Astrocyte of the cerebellum (primary cell): ENCODE data around the gene CLMN.

ENCODE experiments used
- DNase-seq: peaks from one replicate; pipeline ENCODE4 v3.0.0-alpha.2; 2011; ENCODE audit warnings: low read depth
- H3K4me3 ChIP-seq: 2 replicates; pipeline ENCODE4 v1.5.1; 2011; ENCODE audit warnings: mild to moderate bottlenecking, low read depth, low read length, moderate library complexity
- in situ Hi-C: cut with HindIII; loops from 2 replicates; pipeline ENCODE4 v1.10.0; 2017; ENCODE audit warnings: low sequenced_read_pairs
- TF ChIP-seq, protein P1 (sequence below): IDR thresholded peaks from 2 replicates; pipeline ENCODE4 v1.5.1; 2012; ENCODE audit warnings: low read length, low read depth, moderate library complexity, mild to moderate bottlenecking; ENCODE audit errors: missing control alignments

Gene CLMN

DNA sequence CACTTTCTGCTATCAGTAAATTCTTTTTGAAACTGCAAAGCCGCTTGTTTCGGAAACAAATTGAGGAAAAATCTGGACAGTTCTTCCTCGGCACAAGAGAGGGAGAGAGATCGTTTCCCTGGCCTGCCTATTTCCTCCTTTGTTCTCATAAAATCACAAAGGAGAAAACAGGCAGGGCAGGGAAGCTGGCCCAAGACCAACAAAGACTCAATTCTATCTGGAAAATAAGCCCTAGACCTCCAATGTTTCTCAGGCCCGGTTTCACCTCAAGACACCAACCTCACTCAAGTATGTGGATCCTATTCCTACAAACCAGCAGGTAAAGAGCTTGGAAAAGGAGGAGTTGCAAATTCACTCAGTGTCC lies 181.9 kb downstream of the CLMN start:
- TF ChIP-seq, protein P1, sequence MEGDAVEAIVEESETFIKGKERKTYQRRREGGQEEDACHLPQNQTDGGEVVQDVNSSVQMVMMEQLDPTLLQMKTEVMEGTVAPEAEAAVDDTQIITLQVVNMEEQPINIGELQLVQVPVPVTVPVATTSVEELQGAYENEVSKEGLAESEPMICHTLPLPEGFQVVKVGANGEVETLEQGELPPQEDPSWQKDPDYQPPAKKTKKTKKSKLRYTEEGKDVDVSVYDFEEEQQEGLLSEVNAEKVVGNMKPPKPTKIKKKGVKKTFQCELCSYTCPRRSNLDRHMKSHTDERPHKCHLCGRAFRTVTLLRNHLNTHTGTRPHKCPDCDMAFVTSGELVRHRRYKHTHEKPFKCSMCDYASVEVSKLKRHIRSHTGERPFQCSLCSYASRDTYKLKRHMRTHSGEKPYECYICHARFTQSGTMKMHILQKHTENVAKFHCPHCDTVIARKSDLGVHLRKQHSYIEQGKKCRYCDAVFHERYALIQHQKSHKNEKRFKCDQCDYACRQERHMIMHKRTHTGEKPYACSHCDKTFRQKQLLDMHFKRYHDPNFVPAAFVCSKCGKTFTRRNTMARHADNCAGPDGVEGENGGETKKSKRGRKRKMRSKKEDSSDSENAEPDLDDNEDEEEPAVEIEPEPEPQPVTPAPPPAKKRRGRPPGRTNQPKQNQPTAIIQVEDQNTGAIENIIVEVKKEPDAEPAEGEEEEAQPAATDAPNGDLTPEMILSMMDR = no peak
- in situ Hi-C loops = no loop called here
- DNase-seq = no peak

DNA sequence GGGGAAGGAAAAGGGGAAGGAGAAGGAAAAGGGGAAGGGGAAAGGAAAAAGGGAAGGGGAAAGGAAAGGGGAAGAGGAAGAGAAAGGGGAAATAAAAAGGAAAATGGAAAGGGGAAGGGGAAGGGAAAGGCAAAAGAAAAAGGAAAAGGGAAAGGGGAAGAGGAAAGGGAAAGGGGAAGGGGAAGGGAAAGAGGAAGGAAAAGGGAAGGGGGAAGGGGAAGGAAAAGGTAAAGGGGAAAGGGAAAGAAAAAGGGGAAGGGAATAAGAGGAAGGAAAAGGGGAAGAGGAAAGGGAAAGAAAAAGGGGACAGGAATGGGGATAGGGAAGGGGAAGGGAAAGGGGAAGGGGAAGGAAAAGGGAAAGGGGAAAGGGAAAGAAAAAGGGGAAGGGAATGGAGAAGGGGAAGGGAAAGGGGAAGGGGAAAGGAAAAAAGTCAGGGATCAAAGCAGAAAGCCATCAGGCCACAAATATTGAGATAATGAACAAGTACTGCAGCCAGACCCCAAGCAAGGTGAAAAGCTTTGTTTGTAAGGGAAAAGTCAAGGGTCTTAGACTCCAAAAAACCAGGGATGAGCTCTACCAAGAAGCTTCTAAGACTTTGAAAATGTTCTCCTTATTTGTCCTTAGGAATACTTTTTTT lies 182.4 kb downstream of the CLMN start:
- TF ChIP-seq, protein P1 = no peak
- no peak overlapping the region for H3K4me3 ChIP-seq
- no peak for DNase-seq

More for the DNA sequence above, 181.9 kb downstream of the CLMN start:
- H3K4me3 ChIP-seq = no peak overlapping the region

DNA sequence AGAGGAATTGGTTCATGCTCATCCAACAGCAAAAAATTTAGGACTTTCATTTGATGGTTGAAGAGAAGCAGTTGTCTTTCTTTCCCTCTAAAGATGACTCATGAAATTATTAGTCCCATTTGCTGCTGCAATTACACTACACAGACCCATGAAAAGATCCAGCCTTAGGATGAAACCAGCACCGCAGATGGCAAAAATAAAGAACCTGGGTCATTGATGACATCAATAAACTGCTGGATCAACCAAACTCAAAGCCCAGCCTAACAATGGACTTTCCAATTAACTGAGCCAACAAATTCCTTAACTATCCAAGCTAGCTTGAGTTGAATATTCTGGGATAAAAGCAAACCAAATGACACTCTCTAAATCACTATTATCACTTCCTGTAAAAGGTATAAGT lies 183.1 kb downstream of the CLMN start:
- in situ Hi-C loops = no loop called here
- no peak for DNase-seq
- no peak overlapping the region for H3K4me3 ChIP-seq
- TF ChIP-seq, protein P1 = no peak

More for the DNA sequence above, 182.4 kb downstream of the CLMN start:
- in situ Hi-C loops = no loop called here

DNA sequence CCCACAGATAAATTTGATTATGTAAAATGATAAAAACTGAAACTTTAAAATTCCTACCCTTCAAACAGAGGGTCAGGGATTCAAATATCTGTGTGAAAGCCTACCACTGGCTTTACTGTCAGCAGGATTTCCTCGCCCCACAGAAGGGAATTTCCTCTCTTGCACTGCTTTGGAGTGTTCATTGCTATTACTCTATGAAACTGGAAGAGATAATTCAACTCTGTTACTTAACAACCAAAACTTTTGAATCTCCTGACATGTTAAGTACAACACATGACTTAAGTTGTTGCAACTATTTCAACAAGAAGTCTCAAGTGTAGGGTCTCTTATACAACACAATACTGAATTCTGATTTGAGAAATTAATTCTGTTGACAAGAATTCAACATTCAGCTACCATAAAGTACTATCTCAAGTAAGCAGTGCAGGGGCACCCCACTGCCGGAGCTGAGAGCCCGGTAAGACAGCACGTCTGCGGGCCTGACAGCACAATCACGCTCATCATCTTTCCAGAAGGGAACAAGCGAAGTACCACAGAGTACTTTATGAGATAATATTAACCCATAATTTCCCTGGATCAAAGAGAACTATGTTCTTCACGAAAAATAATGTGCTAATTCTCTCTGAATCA lies 185.3 kb downstream of the CLMN start:
- DNase-seq = no peak
- TF ChIP-seq, protein P1 = no peak
- in situ Hi-C loops = no loop called here
- no peak overlapping the region for H3K4me3 ChIP-seq

DNA sequence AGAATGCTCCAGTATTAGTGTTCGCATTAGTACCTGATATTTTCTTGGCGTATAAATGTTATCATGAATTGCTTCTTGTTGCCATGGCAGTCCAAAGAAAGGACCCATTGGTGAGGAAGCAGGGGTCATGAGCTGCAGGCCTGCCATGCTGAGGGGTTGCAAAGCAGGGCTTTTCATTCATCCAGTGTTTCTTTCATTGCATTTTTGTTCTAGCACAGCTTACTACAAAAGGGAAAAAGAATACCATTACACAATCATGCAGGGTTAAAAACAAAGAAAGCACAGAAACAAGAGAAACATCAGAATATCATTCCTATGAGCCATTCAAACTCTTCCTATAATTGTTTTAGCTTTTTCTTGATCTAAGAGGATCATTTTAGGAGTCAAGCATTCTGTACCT lies 186.4 kb downstream of the CLMN start:
- H3K4me3 ChIP-seq = no peak overlapping the region
- in situ Hi-C loops = no loop called here
- no peak for DNase-seq
- TF ChIP-seq, protein P1 = no peak

DNA sequence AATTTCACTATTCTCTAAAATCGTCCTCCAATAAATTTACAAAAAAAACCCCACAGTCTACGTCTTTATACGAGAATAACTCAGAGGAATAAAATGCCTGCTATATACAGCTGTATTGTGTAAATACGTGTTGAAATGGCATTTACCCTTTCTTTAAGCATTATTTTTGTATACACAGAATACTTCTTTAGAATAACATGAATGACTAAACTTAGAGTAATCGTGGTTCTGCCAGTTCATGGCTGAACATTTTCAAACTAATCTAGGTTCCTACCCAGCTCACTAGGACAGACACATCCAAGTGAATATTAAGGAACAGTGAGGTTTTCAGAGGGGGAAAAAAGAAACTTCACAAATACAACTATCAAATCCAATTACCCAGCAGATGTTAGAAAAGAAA lies 186.9 kb downstream of the CLMN start:
- DNase-seq = no peak
- TF ChIP-seq, protein P1 = no peak

More for the DNA sequence above, 186.9 kb downstream of the CLMN start:
- in situ Hi-C loops = no loop called here
- no peak overlapping the region for H3K4me3 ChIP-seq
